GM23338 (cell line): ENCODE data around the gene SUGCT. TPM values are rescaled to one million over a fixed set of nuclear protein-coding genes. Genes with fewer than 3 reads are reported as not detected.

Source experiments
- ATAC-seq: fragments of 200-7000 bp; cut with Tn5 transposase; 3 replicates; pipeline ENCODE4 v1.9.1; 2020
- DNase-seq: peaks from one replicate; pipeline ENCODE4 v3.0.0-alpha.2; 2015; ENCODE audit warnings: low spot score
- H2AFZ ChIP-seq: fragments of 200-600 bp; sonication (generic); 2 replicates; pipeline ENCODE4 v1.8.0; 2016; ENCODE audit warnings: antibody characterized with exemption, mild to moderate bottlenecking, moderate library complexity
- H3F3A ChIP-seq: fragments of 200-600 bp; sonication (generic); replicated peaks from 2 replicates; pipeline ENCODE4 v1.8.0; 2017; ENCODE audit warnings: antibody characterized with exemption, mixed run types, low read depth
- H3K27ac ChIP-seq: fragments of 200-600 bp; sonication (generic); 2 replicates; pipeline ENCODE4 v1.6.1; 2016; ENCODE audit warnings: low read depth
- H3K27me3 ChIP-seq: fragments of 200-600 bp; sonication (generic); 2 replicates; pipeline ENCODE4 v1.8.0; 2016; ENCODE audit warnings: mild to moderate bottlenecking, mixed run types, moderate library complexity; ENCODE audit not compliant: insufficient read depth
- H3K36me3 ChIP-seq: fragments of 200-600 bp; sonication (generic); 2 replicates; pipeline ENCODE4 v1.8.0; 2016; ENCODE audit warnings: mild to moderate bottlenecking; ENCODE audit not compliant: insufficient read depth
- H3K4me1 ChIP-seq: fragments of 200-600 bp; sonication (generic); 2 replicates; pipeline ENCODE4 v1.8.0; 2016; ENCODE audit warnings: mild to moderate bottlenecking, moderate library complexity; ENCODE audit not compliant: insufficient read depth
- H3K4me2 ChIP-seq: fragments of 200-600 bp; sonication (generic); 2 replicates; pipeline ENCODE4 v1.7.1; 2017; ENCODE audit warnings: mixed run types
- H3K4me3 ChIP-seq: fragments of 200-600 bp; sonication (generic); 2 replicates; pipeline ENCODE4 v1.6.1; 2016; ENCODE audit warnings: mixed run types
- H3K79me2 ChIP-seq: fragments of 200-600 bp; sonication (generic); replicated peaks from 2 replicates; pipeline ENCODE4 v1.8.0; 2017; ENCODE audit warnings: mild to moderate bottlenecking; ENCODE audit not compliant: insufficient read depth
- H3K9me2 ChIP-seq: fragments of 200-600 bp; sonication (generic); 2 replicates; pipeline ENCODE4 v1.8.0; 2017; ENCODE audit not compliant: insufficient read depth
- H4K20me1 ChIP-seq: fragments of 200-600 bp; sonication (generic); replicated peaks from 2 replicates; pipeline ENCODE4 v1.8.0; 2017; ENCODE audit warnings: mild to moderate bottlenecking; ENCODE audit not compliant: insufficient read depth
- H3K27ac Mint-ChIP-seq: 2 replicates; pipeline ENCODE4 v1.8.0; 2020; ENCODE audit warnings: inconsistent platforms, mild to moderate bottlenecking, moderate library complexity, mixed read lengths
- H3K27me3 Mint-ChIP-seq: 3 replicates; pipeline ENCODE4 v1.8.0; 2022; ENCODE audit warnings: low read depth, mild to moderate bottlenecking, moderate library complexity, mixed read lengths, inconsistent platforms; ENCODE audit not compliant: insufficient read depth, poor library complexity
- H3K36me3 Mint-ChIP-seq: 3 replicates; pipeline ENCODE4 v1.8.0; 2021; ENCODE audit warnings: low read depth, mild to moderate bottlenecking, inconsistent platforms, moderate library complexity, mixed read lengths
- H3K4me1 Mint-ChIP-seq: 3 replicates; pipeline ENCODE4 v1.8.0; 2020; ENCODE audit warnings: mild to moderate bottlenecking, inconsistent platforms, mixed read lengths
- H3K4me3 Mint-ChIP-seq: 3 replicates; pipeline ENCODE4 v1.8.0; 2021; ENCODE audit warnings: moderate library complexity, mild to moderate bottlenecking, inconsistent platforms, mixed read lengths
- H3K9me3 Mint-ChIP-seq: 3 replicates; pipeline ENCODE4 v1.8.0; 2020; ENCODE audit warnings: moderate library complexity, mild to moderate bottlenecking, inconsistent platforms, mixed read lengths
- CREB1 ChIP-seq: fragments of 250-450 bp; sonication (Bioruptor Pico); IDR thresholded peaks from 2 replicates; pipeline ENCODE4 v1.5.0; 2020; ENCODE audit warnings: low read depth, mild to moderate bottlenecking, moderate library complexity
- CTCF ChIP-seq, 2 experiments: fragments of 200-600 bp in 1 of 2; sonication (generic) in 1 of 2; conservative IDR thresholded peaks; 2 replicates each; pipeline versions ENCODE4 v1.5.1 to v1.6.1; 2016 to 2017; ENCODE audit warnings: antibody characterized with exemption in 2 of 2, low read depth in 2 of 2, mild to moderate bottlenecking in 2 of 2, moderate library complexity in 1 of 2
- ETS1 ChIP-seq: IDR thresholded peaks from 2 replicates; pipeline ENCODE4 v1.6.1; 2016; ENCODE audit warnings: antibody characterized with exemption
- EZH2 ChIP-seq: fragments of 200-600 bp; sonication (generic); IDR thresholded peaks from one replicate; pipeline ENCODE4 v1.8.0; 2017; ENCODE audit warnings: antibody characterized with exemption, mild to moderate bottlenecking, low read depth; ENCODE audit not compliant: unreplicated experiment
- NANOG ChIP-seq: IDR thresholded peaks from 2 replicates; pipeline ENCODE4 v1.6.1; 2016; ENCODE audit warnings: antibody characterized with exemption, borderline replicate concordance
- POLR2AphosphoS5 ChIP-seq: IDR thresholded peaks from 2 replicates; pipeline ENCODE4 v1.6.1; 2016; ENCODE audit warnings: antibody characterized with exemption, low read depth
- REST ChIP-seq: IDR thresholded peaks from one replicate; pipeline ENCODE4 v1.6.1; 2018; ENCODE audit warnings: antibody characterized with exemption; ENCODE audit not compliant: unreplicated experiment
- STAT1 ChIP-seq: IDR thresholded peaks from one replicate; pipeline ENCODE4 v1.6.1; 2016; ENCODE audit warnings: antibody characterized with exemption; ENCODE audit not compliant: unreplicated experiment
- ZNF462 ChIP-seq: fragments of 250-450 bp; sonication (Bioruptor Pico); IDR thresholded peaks from 2 replicates; pipeline ENCODE4 v1.5.0; 2020; ENCODE audit warnings: mild to moderate bottlenecking, moderate library complexity
- polyA plus RNA-seq: library from polyadenylated mRNA; unstranded; fragments of >200 nt; fragmentation: Nextera tagmentation; extraction: Ambion mirVana; gene quantifications from 2 replicates; pipeline ENCODE4 v1.2.1, GENCODE V29; 2016
- total RNA-seq: library from RNA; depleted of rRNA; stranded (reverse); fragments of >200 nt; shearing (Covaris generic); gene quantifications from 2 replicates; pipeline ENCODE4 v1.2.3, GENCODE V29; 2014

SUGCT gene
- total and polyA plus RNA-seq, 2 experiments from 2014 or later: 4.2 to 5.6 TPM

GRCh38 chr7:40659231-40659630, 524.4 kb downstream of the SUGCT start (continued):
- TF ChIP-seq ZNF462 (CRISPR knock-in tag): no peak
- no peak for TF ChIP-seq CREB1
- no peak for TF ChIP-seq CTCF (conservative IDR thresholded peaks at IDR 0.05; ENCODE audit: low read depth in 2 of 2)
- no peak for TF ChIP-seq NANOG
- no peak for TF ChIP-seq EZH2
- TF ChIP-seq STAT1: no peak

GRCh38 chr7:40673285-40673684, 538.5 kb downstream of the SUGCT start:
- Histone ChIP-seq H3K36me3 (no peaks in the 10 kb centered on the region), H3K4me2 (no peak overlapping the region), H3K27ac (no peak overlapping the region), H2AFZ (no peak overlapping the region), H3K27me3 (no peaks in the 10 kb centered on the region), H3K4me1 (no peaks in the 10 kb centered on the region), H4K20me1 (no peaks in the 10 kb centered on the region), H3K79me2 (no peaks in the 10 kb centered on the region), H3F3A (no peaks in the 10 kb centered on the region), H3K4me3 (no peak overlapping the region), H3K9me2 (no peaks in the 10 kb centered on the region)
- 0 out of 3 replicates have a peak, but pooled peaks cover 2% of the 10 kb centered on the region for H3K4me1 Mint-ChIP-seq
- H3K36me3 Mint-ChIP-seq: no peaks in the 10 kb centered on the region
- no peak overlapping the region for H3K27ac Mint-ChIP-seq
- H3K27me3 Mint-ChIP-seq: no peaks in the 10 kb centered on the region
- no peak overlapping the region for H3K4me3 Mint-ChIP-seq
- H3K9me3 Mint-ChIP-seq: no peaks in the 10 kb centered on the region
- no peak for ATAC-seq
- no peak for DNase-seq
- TF ChIP-seq POLR2AphosphoS5 (no peak), ETS1 (no peak), REST (no peak), EZH2 (no peak)
